AG04450 (cell line): ENCODE measurements around the gene PTPN1. TPM values are rescaled to one million over a fixed set of nuclear protein-coding genes. Genes with fewer than 3 reads are reported as not detected.

Experiments used
- polyA plus RNA-seq: library from polyadenylated mRNA; depleted of rRNA; stranded (reverse); fragments of >200 nt; gene quantifications from 2 replicates; pipeline ENCODE4 v1.2.3, GENCODE V29; 2011; rRNA removed
- small RNA-seq: library from RNA; depleted of rRNA; stranded (forward); fragments of <200 nt; gene quantifications from one replicate; pipeline ENCODE3, GENCODE V24; 2012; ENCODE audit warnings: low read depth; ENCODE audit not compliant: insufficient read length

PTPN1 gene
- polyA plus RNA-seq, 1 experiment = 54.7 TPM

Small RNAs within 50 kb of the gene (small RNA-seq; reads per million reads assigned to genes)
- not detected for gene COX6CP2
- gene MIR1302-5 = not detected
- gene MIR645 = not detected
- gene RF00019 = not detected

Other genes starting within 250 kb of the PTPN1 start
- gene RIPOR3, start 181.2 kb downstream of the PTPN1 start, polyA plus RNA-seq = 11.5 and 15.2 TPM in 2 replicates
- 0.61 and 0.71 TPM in 2 replicates for gene PARD6B, start 221.2 kb downstream of the PTPN1 start, polyA plus RNA-seq